ENCODE results near the gene CYP2J2. TPM values are rescaled to one million over a fixed set of nuclear protein-coding genes. Genes with fewer than 3 reads are reported as not detected.
"Not testable (repeated sequence)": the region's sequence is repeated elsewhere in the genome, so short reads cannot be mapped to it uniquely, and the experiment has no call there.

Gene CYP2J2
- total RNA-seq, 2 donors from 2014 or later = 1.2 to 5.7 TPM

- TF ChIP-seq POLR2AphosphoS5 (IDR thresholded peaks at IDR 0.05) (no peak), POLR2A (IDR thresholded peaks at IDR 0.05) (no peak)
- TF ChIP-seq, protein P1, sequence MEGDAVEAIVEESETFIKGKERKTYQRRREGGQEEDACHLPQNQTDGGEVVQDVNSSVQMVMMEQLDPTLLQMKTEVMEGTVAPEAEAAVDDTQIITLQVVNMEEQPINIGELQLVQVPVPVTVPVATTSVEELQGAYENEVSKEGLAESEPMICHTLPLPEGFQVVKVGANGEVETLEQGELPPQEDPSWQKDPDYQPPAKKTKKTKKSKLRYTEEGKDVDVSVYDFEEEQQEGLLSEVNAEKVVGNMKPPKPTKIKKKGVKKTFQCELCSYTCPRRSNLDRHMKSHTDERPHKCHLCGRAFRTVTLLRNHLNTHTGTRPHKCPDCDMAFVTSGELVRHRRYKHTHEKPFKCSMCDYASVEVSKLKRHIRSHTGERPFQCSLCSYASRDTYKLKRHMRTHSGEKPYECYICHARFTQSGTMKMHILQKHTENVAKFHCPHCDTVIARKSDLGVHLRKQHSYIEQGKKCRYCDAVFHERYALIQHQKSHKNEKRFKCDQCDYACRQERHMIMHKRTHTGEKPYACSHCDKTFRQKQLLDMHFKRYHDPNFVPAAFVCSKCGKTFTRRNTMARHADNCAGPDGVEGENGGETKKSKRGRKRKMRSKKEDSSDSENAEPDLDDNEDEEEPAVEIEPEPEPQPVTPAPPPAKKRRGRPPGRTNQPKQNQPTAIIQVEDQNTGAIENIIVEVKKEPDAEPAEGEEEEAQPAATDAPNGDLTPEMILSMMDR (IDR thresholded peaks at IDR 0.05) = no peak
- H3K36me3 ChIP-seq = no peaks in the 10 kb centered on the region
- 94% methylated on average over 2 of the region's 2 CpGs for WGBS
- intact Hi-C loops (cut with DNase I) = no loop called here
- H3K4me1 ChIP-seq (replicated peaks) = no peaks in the 10 kb centered on the region
- H3K4me3 ChIP-seq = no peak overlapping the region
- no peak overlapping the region for H3K27ac ChIP-seq
- DNase-seq (ENCODE audit: low spot score) = no peak
- H3K27me3 ChIP-seq (replicated peaks; ENCODE audit: insufficient read depth) = no peaks in the 10 kb centered on the region
- H3K9me3 ChIP-seq = no peaks in the 10 kb centered on the region
Observed at GRCh38 chr1:59866462-59866861, 60.1 kb downstream of the CYP2J2 start.

GRCh38 chr1:59857679-59858354 is 68.8 kb downstream of the CYP2J2 start:
- H3K27me3 ChIP-seq (replicated peaks; ENCODE audit: insufficient read depth) = no peaks in the 10 kb centered on the region
- no peak for DNase-seq (ENCODE audit: low spot score)
- no peaks in the 10 kb centered on the region for H3K4me1 ChIP-seq (replicated peaks)
- no peak overlapping the region for H3K27ac ChIP-seq
- intact Hi-C loops (cut with DNase I) = no loop called here
- TF ChIP-seq POLR2AphosphoS5 (IDR thresholded peaks at IDR 0.05) (no peak), POLR2A (IDR thresholded peaks at IDR 0.05) (no peak)
- TF ChIP-seq, protein P1 (IDR thresholded peaks at IDR 0.05) = no peak
- H3K4me3 ChIP-seq = no peak overlapping the region
- H3K36me3 ChIP-seq = no peaks in the 10 kb centered on the region
- WGBS = 68% methylated on average over 5 of the region's 5 CpGs
- no peaks in the 10 kb centered on the region for H3K9me3 ChIP-seq

DNA sequence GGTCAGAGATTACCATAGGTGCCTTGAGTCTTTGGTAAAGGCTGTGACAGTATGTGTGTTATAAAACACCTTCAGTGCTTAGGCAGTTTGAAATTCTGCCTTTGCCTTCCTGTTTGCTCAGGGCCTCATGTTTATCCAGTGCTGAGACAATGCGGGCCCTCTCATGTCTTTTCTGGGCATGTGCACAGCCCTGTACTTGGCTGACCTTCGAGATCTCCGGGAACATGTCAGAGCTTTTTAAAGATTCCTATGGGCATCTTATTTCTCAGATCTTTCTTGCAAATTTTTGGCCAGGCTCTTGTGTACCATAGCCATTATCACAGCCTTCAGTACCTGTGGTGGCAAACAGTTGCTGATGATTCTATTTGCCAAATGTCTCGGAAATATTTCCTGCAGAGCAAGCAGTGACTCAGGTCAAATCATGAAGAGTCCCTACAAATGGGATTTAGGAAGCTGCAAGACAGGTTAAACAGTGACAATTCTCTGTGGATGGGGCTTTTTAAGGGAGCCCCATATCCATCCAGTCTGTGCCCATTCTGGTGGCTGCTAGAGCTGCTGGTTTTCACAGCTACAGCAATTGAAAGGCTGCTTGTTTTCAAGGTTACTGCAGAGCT is 69.7 kb downstream of the CYP2J2 start:
- intact Hi-C loops (cut with DNase I) = no loop called here
- Histone ChIP-seq H3K27me3 (replicated peaks; ENCODE audit: insufficient read depth) (no peaks in the 10 kb centered on the region), H3K27ac (peak overlapping the region in 1 of 2 donors; percentile 50), H3K4me3 (no peak overlapping the region), H3K9me3 (no peaks in the 10 kb centered on the region), H3K36me3 (no peaks in the 10 kb centered on the region), H3K4me1 (replicated peaks) (no peaks in the 10 kb centered on the region)
- TF ChIP-seq POLR2A (IDR thresholded peaks at IDR 0.05) (no peak), POLR2AphosphoS5 (IDR thresholded peaks at IDR 0.05) (peak; percentile 35)
- WGBS = 31% methylated on average over 4 of the region's 4 CpGs
- DNase-seq (ENCODE audit: low spot score) = peak; percentile 58

DNA sequence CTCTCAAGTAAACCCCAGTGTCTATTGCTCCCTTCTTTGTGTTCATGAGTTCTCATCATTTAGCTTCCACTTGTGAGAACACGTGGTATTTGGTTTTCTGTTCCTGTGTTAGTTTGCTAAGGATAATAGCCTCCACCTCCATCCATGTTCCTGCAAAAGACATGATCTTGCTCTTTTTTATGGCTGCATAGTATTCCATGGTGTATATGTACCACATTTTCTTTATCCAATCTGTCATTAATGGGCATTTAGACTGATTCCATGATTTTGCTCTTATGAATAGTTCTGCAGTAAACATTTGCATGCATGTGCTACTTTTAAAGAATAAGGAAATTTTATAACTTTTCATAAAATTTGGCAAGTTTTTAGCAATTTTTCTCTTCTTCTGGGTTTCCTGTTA is 71.3 kb downstream of the CYP2J2 start:
- 96% methylated on average over 1 of the region's 1 CpG for WGBS
- H3K4me1 ChIP-seq (replicated peaks); H3K9me3 ChIP-seq; H3K27ac ChIP-seq; H3K36me3 ChIP-seq; H3K27me3 ChIP-seq (replicated peaks; ENCODE audit: insufficient read depth); DNase-seq (ENCODE audit: low spot score); H3K4me3 ChIP-seq; intact Hi-C loops (cut with DNase I): not testable (repeated sequence)

- no peaks in the 10 kb centered on the region for H3K27me3 ChIP-seq (replicated peaks; ENCODE audit: insufficient read depth)
- intact Hi-C loops (cut with DNase I) = no loop called here
- H3K4me3 ChIP-seq = no peak overlapping the region
- no peak overlapping the region for H3K27ac ChIP-seq
- H3K36me3 ChIP-seq = no peaks in the 10 kb centered on the region
- WGBS = 88% methylated on average over 1 of the region's 1 CpG
- H3K4me1 ChIP-seq (replicated peaks) = no peaks in the 10 kb centered on the region
- H3K9me3 ChIP-seq = no peaks in the 10 kb centered on the region
- DNase-seq (ENCODE audit: low spot score) = no peak
- TF ChIP-seq, protein P1 (IDR thresholded peaks at IDR 0.05) = no peak
- no peak for TF ChIP-seq POLR2AphosphoS5 (IDR thresholded peaks at IDR 0.05)
- TF ChIP-seq POLR2A (IDR thresholded peaks at IDR 0.05) = no peak
Observed at GRCh38 chr1:59852117-59852516, 74.5 kb downstream of the CYP2J2 start.

GRCh38 chr1:59846895-59847282 is 79.7 kb downstream of the CYP2J2 start:
- H3K4me3 ChIP-seq = no peak overlapping the region
- TF ChIP-seq POLR2AphosphoS5 (IDR thresholded peaks at IDR 0.05) (no peak), POLR2A (IDR thresholded peaks at IDR 0.05) (no peak)
- TF ChIP-seq, protein P1 (IDR thresholded peaks at IDR 0.05) = no peak
- DNase-seq (ENCODE audit: low spot score) = no peak
- no peaks in the 10 kb centered on the region for H3K4me1 ChIP-seq (replicated peaks)
- no peaks in the 10 kb centered on the region for H3K9me3 ChIP-seq
- intact Hi-C loops (cut with DNase I) = no loop called here
- H3K36me3 ChIP-seq = no peaks in the 10 kb centered on the region
- H3K27me3 ChIP-seq (replicated peaks; ENCODE audit: insufficient read depth) = no peaks in the 10 kb centered on the region
- 95% methylated on average over 2 of the region's 2 CpGs for WGBS
- H3K27ac ChIP-seq = no peak overlapping the region

Data from prostate gland (tissue), 2 donors.